ENCODE data around the gene GMPPA.

GRCh38 chr2:219527472-219527871 is 28.8 kb downstream of the GMPPA start:
- TF ChIP-seq CTCF (IDR thresholded peaks at IDR 0.05): no peak
- no peak for TF ChIP-seq POLR2A (IDR thresholded peaks at IDR 0.05)

Measured in right lobe of liver (tissue), 4 donors.